ENCODE results near the gene PHETA1.
"Not testable (repeated sequence)": the region's sequence is repeated elsewhere in the genome, so short reads cannot be mapped to it uniquely, and the experiment has no call there.

PHETA1 gene

DNA sequence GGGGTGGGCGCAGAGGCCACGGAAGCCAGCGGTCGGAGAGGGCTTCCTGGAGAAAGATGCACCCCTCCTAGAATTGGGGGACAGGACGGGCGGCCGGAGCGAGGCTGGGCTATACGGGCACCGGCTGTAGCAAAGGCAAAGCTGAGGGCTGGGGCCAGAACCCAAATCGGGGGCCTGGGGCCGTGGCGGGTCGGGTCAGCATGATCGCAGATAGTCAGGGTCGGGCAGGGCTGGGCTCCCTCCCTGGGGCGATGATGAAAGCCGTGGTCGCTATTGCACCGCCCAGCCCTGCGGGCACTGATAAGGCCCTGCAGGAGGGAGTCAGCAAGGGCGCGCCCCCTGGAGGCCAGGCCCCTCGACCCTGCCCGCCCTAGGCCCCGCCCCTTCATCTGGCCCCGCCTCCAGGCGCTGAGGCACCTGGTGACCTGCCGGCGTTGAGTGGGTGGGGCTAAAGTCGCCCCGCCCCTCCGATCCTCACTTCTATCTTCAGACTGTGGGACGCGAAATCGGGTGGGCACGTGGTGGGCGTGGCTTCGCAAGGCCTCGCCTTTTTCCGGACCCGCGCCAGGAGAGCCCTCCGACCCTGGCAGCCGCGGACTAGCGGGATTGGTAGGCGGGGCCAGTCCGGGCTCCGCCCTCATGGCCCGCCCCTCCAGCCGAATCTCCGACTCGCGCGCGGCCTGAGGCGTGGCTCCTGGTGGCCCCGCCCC lies 36.4 kb upstream of the PHETA1 start:
- DNase-seq = peak; percentile 100

DNA sequence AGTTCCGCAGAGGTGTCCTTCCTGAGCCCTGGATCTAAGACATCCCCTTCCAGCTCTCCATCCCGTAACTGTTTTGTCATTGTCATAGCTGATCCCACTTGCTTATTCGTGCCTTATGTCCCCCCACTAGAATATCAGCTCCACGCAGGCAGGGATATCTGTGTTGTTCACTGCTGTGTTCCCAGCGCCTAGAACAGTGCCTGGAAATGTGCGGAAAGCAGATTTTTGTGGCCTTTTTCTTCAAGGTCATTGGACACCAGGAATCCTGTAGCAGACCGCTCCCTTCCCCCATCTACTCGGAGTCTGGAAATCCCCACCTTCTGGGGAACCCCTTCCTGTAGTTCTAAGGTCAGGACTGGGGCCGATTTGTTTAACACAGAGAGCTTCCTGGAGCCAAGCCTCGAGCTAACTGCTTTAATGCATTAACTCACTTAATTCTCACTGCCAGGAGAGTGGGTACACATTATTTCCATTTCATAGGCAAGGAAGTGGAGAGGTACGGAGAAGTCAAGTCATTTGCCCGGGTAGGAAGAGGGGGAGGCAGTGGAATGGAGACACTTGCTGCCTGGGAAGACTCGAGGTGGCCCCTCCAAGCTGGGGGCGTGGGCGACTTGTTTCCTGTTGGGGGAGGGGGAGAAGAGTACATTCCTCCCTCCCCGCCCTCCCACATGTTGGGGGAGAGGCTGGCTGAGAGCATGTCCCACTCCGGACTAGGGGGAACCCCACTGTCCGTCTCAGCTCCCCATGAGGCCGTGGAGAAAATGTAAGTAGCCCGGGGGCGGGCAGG lies 35.7 kb upstream of the PHETA1 start:
- DNase-seq = peak; percentile 81

- DNase-seq = not testable (repeated sequence)
Observed at GRCh38 chr12:111402490-111402824, 33.6 kb upstream of the PHETA1 start.

GRCh38 chr12:111401167-111401605 lies 32.3 kb upstream of the PHETA1 start:
- no peak for DNase-seq

GRCh38 chr12:111399741-111400404 lies 31.0 kb upstream of the PHETA1 start:
- not testable (repeated sequence) for DNase-seq

GRCh38 chr12:111398530-111398929 lies 29.6 kb upstream of the PHETA1 start:
- DNase-seq = no peak

DNA sequence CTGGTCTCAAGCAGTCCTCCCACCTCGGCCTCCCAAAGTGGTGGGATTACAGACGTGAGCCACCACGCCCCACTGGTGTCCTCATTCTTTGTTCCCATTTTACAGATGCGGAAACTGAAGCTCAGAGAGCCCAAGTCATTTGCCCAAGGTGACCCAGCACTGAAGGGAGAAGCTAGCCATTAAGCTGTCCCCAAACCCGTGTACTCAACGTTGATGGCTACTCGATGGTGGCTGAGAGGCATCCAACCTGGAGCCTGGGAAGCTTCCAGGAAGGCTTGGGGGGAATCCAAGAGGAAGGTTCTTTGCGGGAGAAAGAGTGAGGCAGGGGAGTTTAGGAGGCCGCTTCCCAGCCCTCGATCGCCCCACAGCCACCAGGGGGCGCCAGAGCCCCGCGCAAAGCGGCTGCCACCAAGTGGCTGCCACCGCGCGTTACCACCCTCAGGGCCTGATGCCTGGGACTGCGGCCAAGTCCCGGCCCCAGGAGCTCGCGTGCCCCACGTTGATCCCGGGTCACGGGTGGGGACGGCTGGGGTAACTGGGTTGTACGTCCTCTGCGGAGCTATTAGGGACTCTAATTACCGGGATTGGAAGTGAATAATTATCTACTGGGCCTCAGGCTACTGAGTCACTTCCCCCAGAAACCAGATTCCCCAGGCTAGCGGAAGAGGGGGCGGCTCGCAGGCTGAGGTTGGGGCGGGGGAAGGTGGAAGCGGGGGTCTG lies 28.0 kb upstream of the PHETA1 start:
- peak; percentile 88 for DNase-seq

GRCh38 chr12:111396271-111396670 lies 27.4 kb upstream of the PHETA1 start:
- DNase-seq = not testable (repeated sequence)

DNA sequence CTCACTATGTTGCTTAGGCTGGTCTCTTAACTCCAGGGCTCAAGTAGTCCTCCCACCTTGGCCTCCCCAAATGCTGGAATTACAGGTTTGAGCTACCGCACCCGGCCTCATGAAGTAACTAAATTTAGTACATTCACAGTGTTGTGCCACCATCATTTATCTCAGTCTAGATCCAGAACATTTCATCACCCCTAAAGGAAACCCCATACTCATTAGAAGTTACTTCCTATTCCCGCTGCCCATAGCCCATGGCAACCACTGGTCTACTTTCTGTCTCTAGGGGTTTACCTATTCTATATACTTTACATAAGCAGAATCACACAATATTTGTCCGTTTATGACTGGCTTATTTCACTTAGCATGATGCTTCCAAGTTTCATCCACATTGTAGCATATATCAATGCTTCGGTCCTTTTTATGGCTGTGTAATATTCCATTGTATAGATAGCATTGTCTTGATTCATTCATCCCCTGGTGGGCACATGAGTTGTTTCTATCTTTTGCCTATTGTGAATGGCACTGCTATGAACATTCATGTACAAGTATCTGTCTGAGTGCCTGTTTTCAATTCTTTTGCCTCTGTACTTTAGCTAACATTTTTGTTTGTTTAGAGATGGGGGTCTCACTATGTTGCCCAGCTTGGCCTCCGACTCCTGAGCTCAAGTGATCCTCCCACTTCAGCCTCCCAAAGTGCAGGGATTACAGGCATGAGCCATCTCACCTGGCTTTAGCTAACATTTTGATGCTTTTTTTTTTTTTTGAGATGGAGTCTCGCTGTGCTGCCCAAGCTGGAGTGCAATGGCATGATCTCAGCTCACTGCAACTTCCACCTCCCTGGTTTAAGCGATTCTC lies 26.7 kb upstream of the PHETA1 start:
- DNase-seq = no peak

GRCh38 chr12:111394480-111394879 lies 25.6 kb upstream of the PHETA1 start:
- DNase-seq = no peak

- no peak for DNase-seq
Observed at GRCh38 chr12:111393700-111394300, 24.9 kb upstream of the PHETA1 start.

- DNase-seq = no peak
Observed at GRCh38 chr12:111390910-111391309, 22.0 kb upstream of the PHETA1 start.

GRCh38 chr12:111389635-111390034 lies 20.7 kb upstream of the PHETA1 start:
- DNase-seq = no peak

GRCh38 chr12:111387747-111388323 lies 18.9 kb upstream of the PHETA1 start:
- DNase-seq = no peak

- DNase-seq = no peak
Observed at GRCh38 chr12:111386885-111387284, 18.0 kb upstream of the PHETA1 start.

DNA sequence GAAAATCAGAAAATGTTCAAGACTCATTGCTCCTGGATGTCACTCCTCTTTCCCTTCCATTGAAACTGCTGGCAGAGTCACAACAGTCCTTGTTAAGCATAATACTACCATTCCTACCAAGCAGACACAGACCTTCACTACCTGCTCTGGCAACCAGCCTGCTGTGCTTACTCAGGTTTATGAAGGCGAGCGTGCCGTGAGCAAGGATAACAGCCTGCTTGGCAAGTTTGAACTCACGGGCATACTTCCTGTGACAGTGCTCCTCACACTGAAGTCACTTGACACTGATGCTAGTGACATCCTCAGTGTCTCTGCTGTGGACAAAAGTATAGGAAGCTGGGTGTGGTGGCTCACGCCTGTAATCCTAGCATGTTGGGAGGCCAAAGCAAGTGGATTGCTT lies 15.7 kb upstream of the PHETA1 start:
- no peak for DNase-seq

- no peak for DNase-seq
Observed at GRCh38 chr12:111379942-111380554, 11.2 kb upstream of the PHETA1 start.

DNA sequence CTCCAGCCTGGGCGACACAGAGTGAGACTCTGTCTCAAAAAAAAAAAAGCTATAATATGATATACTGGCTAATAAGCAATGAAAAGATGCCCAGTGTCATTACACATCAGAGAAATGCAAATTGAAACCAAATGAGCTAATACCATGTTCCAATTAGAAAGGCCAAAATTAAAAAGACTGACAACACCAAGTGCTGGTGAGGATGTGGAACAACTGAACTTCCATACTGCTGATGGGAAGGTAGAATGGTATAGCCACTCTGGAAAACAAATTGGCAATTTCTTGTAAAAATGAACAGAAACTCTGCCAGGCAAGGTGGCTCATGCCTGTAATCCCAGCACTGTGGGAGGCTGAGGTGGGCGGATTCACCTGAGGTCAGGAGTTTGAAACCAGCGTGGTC lies 8.5 kb upstream of the PHETA1 start:
- no peak for DNase-seq

DNA sequence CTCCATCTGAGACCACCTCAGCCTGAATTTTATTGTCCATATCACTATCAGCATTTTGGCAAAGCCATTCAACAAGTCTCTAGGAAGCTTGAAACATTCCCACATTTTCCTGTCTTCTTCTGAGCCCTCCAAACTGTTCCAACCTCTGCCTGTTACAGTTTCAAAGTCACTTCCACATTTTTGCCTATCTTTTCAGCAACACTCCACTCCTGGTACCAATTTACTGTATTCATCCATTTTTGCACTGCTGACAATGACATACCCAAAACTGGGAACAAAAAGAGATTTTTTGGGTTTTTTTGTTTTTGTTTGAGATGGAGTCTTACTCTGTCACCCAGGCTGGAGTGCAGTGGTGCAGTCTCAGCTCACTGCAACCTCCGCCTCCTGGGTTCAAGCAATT lies 4.3 kb upstream of the PHETA1 start:
- not testable (repeated sequence) for DNase-seq

DNA sequence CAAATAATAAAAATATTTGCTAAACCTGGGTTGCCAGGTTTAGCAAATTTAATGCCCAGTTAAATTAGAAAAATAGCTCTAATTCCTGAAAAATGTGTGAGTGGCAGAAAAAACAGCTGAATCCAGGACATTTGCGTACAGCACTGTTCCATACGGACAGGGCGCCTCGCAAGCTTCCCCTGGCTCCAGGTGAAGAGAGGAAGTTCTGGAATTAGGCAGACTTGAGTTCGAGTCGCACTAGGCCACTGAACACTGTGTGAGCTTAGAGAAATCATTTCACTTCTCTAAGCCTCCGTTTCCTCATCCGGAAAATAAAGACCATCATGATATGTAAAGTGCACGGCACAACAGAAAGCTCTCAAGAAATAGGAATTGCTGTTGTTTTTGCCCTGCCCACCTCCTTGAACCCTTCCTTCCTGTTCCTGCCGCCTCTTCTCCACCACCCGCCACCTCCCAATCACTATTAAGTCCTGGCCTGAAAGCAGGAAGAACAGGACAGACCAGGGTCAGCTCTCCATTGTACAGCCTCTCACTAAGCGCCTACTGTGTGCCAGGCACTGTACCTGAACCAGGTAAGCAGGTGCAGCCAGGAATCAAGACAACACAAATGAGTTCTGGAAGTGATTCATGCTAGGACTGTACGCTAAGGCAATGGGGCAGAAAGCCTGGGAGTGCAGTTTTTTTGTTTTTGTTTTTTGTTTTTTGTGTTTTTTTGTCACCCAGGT lies 763 bp upstream of the PHETA1 start:
- no peak for DNase-seq
